Measurements from ENCODE around the gene COX10. TPM values are rescaled to one million over a fixed set of nuclear protein-coding genes. Genes with fewer than 3 reads are reported as not detected.

The COX10 gene

Small RNAs within 50 kb of the gene (small RNA-seq; reads per million reads assigned to genes)
- not detected for gene RF00090 (ENCODE audit: insufficient read depth)
